ENCODE measurements around the gene PIP5K1B.

GRCh38 chr9:68704498-68704813 is 584 bp upstream of the PIP5K1B start:
- TF ChIP-seq, protein P1, sequence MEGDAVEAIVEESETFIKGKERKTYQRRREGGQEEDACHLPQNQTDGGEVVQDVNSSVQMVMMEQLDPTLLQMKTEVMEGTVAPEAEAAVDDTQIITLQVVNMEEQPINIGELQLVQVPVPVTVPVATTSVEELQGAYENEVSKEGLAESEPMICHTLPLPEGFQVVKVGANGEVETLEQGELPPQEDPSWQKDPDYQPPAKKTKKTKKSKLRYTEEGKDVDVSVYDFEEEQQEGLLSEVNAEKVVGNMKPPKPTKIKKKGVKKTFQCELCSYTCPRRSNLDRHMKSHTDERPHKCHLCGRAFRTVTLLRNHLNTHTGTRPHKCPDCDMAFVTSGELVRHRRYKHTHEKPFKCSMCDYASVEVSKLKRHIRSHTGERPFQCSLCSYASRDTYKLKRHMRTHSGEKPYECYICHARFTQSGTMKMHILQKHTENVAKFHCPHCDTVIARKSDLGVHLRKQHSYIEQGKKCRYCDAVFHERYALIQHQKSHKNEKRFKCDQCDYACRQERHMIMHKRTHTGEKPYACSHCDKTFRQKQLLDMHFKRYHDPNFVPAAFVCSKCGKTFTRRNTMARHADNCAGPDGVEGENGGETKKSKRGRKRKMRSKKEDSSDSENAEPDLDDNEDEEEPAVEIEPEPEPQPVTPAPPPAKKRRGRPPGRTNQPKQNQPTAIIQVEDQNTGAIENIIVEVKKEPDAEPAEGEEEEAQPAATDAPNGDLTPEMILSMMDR (IDR thresholded peaks at IDR 0.05), result no peak
- TF ChIP-seq SP1 (CRISPR knock-in tag; conservative IDR thresholded peaks at IDR 0.05), result no peak

Data from WTC11 (cell line).